GM21447 (cell line): ENCODE results near the gene EML5.
"Not testable (repeated sequence)": the region's sequence is repeated elsewhere in the genome, so short reads cannot be mapped to it uniquely, and the experiment has no call there.

Source experiments
- ATAC-seq: cut with Tn5 transposase; IDR thresholded peaks from one replicate; pipeline ENCODE4 v1.9.1; 2021; ENCODE audit not compliant: unreplicated experiment

The EML5 gene

DNA sequence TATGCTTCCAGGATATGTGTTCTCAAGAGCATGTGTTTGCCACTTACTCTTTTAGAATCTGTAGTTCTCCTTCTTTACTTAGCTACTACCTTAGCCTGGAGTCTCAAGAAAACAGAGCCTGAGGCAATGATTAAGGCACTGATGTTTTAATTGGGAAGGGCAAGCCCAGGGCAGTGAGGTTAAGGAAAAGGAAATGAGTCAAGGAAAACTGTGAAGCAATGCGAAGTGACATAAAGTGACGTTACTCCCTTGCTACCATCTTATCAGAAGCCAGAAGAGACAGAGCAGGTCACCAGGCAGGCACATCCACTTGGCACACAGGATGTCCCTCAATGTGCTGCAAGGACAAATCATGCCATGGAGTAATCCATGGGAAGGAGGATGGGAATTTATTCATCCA, 11.3 kb upstream of the EML5 start:
- ATAC-seq: no peak

DNA sequence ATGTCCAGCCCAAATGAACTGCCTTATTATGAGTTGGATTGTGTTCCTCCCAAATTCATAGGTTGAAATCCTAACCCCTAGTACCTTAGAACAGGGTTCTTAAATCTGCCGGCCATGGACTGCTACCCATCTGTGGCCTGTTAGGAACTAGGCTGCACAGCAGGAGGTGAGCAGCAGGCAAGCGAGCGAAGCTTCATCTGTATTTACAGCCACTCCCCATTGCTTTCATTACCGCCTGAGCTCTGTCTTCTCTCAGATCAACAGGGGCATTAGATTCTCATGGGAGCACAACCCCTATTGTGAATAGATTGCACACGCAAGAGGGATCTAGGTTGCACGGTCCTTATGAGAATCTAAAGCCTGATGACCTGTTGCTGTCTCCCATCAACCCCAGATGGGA, 9.8 kb upstream of the EML5 start:
- no peak for ATAC-seq

DNA sequence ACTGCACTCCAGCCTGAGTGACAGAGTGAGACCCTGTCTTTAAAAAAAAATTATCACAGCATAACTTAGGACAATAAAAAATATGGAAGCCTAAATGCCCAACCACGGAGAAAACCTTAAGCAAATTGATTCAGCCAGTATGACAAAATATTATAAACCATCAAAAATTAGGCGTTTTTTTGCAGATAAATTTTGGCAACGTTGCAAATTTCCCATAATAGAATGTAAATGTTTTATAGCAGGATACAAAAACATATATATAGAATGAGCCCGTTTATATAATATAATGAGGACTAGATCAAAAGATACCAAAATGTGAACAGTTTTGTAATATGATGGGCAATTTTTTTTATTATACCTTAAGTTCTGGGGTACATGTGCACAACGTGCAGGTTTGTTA, 6.8 kb upstream of the EML5 start:
- ATAC-seq: no peak

DNA sequence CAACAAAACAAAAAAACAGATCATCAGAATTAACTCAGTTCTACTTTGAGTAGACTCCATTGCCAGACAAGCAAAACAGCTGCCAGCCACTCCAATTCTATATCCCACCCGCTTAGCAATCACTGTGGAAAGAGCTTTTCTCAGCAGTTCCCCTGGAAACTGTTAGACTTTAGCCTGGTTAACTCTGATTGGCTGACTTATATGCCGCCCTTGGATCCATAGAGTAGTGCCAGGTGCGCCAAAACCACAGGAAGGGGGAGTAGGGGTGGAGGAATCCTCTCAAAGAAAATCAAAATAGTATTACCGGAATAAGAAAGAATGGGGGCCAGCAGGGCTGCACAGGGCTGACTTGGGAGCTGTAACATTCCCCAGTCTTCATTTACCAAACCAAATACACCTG, 5.4 kb upstream of the EML5 start:
- ATAC-seq: no peak

DNA sequence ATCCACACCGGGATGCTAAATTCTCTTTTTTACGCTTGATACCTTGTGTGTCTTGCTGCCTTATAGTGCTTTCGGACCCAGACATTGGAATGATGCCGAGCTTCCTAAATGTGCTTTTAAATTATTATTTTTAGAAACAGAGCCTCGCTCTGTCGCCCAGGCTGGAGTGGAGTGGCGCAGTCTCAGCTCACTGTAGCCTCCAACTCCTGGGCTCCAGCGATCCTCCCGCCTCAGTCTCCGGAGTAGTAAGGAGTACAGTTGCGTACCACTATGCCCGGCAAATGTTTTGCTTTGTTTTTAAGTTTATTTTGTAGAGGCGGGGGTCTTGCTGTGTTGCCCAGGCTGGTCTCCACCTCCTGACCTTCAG, 489 bp upstream of the EML5 start:
- no peak for ATAC-seq

DNA sequence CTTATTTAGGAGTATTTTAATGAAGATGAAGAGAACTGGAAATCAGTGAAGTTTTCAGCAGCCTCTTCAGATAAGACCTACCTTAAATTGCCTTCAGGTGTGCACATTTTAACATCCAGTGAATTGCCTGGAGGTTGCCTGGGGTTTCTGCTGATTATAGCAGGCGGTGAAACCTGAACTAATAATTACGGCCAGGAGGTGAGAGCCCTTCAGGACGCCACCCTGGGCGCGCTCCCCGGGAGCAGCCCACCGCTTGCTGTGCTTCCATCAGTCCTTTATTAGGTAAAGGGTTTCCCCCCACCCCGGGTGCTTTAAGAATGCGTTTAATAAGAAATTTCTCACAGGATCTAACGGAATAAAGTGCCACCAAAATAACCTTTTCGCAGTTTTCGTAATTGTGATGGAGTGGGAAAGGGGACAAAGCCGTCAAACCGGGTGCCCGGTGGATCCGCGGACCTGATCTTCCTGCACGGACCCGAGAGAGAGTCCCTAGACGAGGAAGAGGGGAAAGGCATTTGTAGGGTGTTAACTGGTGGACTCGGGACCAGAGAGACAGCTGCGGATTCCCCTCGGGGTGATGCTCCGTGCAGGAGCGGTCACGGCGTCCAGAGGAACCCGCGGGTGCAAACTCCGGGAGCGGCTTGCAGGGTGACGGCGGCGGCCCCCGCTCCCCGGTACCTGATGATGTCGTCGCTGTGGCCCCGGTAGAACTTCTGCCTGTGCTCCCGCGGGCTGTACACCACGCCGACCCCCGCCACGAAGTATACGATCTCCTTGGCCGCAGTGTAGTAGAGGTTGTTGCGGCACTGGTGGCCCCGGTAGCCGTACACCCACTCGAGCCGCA, 902 bp downstream of the EML5 start:
- ATAC-seq: no peak

DNA sequence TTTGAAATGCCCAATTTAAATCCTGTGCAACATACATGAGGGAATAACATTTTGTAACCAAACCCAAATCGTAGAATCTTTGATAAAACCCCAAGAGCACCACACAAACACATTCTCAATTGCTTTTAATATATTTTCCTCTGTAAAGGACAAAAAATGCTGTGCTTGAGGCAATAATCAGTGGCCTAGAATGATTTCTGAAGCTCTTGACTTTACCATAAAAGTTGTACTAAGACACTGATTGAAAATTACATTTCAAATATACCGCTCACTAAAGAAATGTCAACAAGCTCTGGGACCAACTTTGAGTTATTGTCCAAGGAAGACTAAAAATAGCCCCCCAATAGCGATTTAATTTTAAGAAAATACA, 1.5 kb downstream of the EML5 start:
- no peak for ATAC-seq

DNA sequence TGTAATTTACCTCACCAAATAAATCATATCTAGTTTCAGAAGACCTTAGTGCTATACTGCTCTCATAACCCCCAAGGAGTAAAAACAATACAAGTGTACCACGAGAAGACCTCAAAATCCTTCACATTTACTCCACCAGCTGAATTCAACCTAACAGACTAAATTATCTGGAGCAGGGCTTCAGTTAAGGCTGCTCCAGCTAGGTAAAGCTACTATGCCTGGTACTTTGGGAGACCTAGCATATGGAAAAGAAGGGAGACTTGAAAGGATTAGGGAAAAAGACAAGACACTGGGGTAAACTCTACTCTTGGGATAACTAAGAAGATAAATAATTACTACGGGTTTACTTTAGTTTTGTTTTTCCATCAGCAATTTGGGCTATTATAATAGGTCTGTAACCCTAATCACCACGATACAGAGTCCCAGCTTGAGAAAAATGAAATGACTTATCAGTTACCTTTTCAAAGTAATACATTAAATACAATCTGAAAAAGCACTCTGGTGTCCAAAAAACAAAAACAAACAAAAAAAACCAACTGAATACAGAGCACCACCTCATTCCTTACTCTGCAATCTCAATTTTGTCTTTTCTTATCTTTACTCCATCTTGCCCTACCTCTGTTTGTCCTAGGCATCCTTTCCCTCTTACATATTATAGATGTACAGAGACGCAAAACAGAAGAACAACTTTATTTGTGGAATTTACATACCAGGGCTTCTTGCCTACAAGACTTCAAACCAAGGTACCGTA, 2.1 kb downstream of the EML5 start:
- no peak for ATAC-seq

DNA sequence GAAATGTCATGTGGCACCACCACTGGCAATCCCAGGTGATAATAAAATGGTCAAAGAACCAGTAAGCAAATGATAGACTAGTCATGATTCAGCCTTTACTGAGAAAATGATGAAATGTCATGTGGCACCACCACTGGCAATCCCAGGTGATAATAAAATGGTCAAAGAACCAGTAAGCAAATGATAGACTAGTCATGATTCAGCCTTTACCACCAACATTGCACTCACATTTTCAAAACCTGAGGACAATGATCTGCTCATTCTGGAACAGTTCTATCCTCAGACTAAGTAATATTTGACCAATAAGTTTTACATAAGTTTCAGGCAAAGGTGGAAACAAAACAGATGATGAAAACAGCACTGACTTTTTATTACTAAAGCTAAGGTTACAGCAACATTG, 3.2 kb downstream of the EML5 start:
- ATAC-seq: not testable (repeated sequence)

DNA sequence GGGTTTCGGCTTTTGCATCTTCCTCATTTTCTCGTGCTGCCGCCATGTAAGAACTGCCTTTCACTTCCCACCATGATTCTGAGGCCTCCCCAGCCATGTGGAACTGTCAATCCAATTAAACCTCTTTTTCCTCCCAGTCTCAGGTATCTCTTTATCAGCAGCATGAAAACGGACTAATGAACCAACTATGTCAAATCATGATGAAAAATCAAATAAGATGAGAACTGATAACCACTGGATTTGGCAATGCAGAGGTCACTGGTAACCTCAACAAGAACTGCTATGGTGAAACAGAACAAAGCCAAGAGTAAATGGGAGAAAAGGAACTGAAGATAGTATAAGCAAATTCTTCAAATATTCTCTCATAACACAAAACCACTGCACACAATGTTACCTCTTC, 6.0 kb downstream of the EML5 start:
- ATAC-seq: no peak

DNA sequence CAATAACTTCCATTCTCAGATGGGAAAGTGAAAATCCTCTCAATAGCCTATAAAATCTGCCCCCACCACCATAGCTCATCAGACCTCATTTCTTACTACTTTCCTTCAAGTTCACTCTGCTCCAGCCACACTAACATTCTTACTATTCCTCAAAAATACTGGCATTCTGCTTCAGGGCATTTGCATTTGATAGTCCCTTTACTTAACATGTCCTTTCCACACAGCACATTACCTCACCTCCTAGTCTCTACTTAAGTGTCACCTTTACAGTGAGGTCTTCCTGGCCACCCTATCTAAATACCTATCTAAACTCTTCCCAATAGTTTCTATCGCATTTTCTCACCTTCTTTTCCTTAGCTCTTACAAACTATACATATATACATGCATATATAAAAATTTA, 6.8 kb downstream of the EML5 start:
- ATAC-seq: no peak

DNA sequence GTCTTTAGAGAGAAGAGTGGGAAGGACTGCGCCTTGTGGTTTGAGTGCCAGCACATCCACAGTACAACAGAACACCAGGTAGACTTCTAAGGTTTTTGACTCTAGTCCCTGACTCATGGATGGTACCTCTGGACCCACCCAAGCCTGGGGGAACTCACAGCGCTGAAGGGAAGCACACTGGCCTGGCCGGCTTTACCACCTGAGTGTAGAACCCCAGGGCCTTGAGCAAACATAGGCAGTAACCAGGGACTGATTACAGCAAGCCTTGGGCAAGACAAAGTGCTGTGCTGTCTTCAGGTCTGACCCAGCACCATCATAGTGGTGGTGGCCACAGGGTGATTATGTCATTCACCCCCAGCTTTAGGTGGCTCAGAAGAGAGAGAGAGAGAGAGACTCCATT, 17.2 kb downstream of the EML5 start:
- no peak for ATAC-seq

DNA sequence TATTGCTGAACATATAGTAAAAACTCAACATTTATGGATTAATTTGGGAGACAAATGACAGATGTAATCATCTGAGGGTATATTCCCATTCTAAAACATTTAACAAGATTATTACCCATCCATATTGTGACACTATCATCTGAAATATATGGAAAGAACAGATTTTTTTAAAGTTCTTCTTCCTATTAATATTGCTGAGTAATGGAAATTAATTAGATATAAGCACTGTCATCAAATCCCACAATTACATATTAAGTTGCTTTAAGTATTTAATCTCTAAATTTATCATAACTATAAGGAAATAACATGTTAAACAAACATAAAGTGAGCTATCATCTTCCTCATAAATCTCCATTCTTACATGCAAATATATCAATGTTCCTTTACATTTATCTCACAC, 22.0 kb downstream of the EML5 start:
- no peak for ATAC-seq

DNA sequence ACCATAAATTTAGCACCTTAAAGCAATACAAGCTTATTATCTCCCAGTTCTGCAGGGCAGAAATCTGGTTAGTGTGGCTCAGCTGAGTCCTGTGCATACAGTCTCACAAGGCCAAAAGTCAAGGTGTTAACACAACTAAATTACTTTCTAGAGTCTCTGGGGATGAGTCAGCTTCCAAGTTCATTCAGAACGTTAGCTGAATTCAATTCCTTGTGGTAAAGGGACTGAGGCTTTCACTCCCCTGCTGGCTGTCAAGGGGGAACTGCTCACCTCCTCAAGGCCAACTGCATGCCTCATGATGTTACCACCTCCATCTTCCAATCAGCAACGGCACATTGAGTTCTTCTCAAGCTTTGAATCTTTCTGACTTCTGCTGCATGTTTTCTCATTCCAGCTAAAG, 27.6 kb downstream of the EML5 start:
- no peak for ATAC-seq

DNA sequence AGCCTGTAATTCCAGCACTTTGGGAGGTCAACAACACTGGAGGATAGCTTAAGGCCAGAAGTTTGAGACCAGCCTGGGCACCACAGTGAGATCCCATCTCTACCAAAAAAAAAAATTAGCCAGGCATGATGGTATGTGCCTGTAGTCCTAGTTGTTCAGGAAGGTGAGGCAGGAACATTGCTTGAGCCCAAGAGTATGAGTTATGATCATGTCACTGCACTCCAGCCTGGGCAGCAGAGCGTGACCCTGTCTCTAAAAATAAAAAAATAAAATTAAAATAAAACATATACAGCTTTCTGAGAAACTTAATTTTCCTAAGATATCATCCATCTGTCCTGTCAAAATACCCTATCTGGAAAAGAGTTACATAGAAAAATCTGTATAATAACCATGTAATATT, 38.9 kb downstream of the EML5 start:
- no peak for ATAC-seq

DNA sequence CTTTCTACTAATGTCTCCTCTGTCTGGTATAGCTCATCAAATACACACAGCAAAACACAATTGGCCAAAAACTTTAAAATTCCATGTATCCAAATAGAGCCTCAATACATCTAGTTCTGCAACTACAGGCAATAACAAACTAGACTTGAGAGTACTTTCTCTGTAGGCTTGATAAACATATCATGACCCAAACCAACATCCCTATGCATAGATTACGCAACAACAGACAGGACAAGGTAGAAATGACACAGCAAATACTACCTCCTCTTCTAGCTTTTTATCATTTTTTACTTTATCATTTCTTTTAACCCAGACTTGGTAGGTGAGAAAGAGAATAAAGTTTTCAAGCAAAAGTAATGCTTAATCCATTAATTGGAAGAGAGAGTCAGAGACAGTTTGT, 41.8 kb downstream of the EML5 start:
- no peak for ATAC-seq

DNA sequence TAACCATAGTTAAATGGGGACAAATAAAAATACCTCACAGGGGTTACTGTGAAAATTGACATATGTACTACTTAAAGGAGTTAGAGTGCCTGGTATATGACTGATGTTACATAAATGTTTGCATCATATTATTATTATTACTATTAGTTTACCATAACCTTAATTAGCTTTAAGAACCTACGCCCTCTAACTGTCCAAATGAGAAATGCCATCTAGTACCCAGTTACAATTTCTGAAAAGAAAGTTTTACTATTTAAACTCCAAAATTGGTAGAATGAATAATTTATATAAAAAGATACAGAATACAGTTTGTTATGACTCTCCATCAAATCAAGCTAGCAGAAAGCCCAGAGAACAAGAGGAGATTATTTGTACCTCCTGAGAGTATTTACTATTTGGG, 42.3 kb downstream of the EML5 start:
- ATAC-seq: no peak

DNA sequence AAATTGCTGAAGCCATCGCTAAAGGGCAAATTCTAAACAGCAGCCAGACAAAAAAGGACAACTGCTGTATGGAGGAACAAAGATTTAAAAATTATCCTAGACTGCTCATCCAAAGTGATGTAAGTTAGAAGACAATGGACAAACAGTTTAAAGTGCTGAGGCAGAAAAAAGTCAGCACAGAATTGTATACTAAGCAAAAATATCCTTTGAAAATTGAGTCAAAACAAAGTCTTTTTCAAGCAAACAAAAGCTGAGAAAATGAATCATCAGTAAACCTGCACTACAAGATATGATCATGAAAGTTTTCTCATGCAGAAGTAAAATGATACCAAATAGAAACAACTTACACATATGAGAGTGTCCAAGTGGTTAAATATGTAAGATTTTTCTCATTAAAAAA, 43.6 kb downstream of the EML5 start:
- ATAC-seq: no peak

DNA sequence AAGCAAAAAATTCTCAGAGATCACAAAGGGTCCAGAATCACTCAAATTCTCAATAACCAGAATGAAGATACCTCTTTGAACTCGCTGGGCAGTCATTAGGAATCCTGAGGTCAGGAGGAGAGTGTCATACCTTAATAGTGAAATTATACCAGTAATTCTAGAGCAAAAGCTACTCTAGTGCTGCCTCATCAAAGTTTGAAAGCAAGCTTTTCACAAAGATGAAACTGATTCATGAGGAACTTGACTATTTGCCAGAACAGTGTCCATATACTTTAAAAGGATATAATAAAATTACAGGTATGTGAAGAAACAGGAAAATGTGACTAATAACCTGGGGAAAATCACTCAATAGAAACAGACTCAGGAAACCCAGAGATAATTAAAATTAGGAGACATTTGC, 44.5 kb downstream of the EML5 start:
- no peak for ATAC-seq

DNA sequence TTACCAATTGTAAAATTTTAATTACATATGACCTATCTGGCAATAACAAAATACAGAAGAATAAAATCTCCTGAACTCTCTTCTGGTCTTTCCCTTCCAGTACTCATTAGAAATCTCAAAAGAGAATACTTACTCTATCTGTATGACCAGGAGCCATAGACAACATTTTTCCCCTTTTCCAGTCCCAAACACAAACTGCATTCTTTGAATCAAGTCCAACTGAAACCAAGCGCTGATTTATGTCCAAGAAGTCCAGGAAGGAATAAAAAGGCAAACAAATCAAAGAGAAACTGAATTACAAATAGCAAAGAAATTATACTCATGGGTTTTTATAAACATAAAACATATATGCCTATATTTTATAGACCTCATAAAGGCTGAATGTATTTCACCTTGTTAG, 46.7 kb downstream of the EML5 start:
- ATAC-seq: no peak

DNA sequence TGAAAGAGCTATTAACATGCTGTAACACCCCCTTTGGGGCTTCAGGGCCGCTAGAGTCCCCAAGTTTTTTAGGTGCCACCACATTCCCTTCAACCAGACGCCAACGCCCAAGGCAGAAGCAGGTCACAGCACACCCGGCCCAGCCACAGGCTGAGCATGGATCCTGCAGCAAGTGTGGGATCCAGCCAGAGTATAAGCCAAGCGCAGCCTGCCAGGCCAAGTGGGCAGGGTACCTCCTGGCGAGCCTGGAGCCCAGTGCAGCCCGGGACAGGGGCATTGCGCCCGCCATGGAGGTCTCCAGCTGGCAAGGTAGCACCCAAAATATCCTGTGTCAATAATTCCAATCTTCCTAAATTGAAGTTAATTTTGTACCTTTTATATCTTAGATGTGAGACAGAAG, 55.5 kb downstream of the EML5 start:
- no peak for ATAC-seq

DNA sequence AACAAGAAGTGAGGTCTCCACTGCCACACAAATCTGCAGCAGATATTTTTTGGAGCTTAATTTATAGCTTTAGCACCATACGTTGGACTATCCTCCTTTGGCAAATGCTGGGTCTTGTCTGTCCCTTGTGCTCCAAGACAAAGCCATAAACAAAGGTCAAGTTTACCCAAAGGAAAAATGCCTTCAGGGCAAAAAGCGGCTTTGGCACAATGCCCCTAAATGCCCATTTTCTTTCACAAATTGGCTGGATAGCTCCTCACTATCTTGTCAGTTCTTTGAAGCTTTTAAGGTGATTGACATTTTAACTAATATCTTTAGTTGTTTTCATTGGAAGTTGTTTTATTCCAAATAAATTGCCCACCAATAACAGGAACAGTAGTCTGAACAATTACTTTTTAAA, 59.6 kb downstream of the EML5 start:
- ATAC-seq: no peak

DNA sequence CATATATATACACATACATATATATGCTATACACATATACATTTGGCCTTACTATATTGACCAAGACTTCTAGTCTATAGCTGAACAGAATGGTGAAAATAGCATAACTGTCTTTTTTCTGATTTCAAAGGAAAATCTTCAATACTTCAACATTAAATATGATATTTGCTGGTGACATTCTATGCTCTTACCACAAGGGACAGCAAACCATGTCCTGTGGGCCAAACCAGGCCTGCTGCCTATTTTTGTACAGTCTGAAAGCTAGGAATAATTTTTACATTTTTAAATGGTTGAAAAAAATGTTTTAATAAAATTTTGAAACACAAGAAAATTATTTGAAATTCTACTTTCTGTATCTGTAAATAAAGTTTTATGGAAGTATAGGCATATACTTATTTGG, 63.6 kb downstream of the EML5 start:
- no peak for ATAC-seq
